GM12864 (cell line): ENCODE measurements around the gene CGREF1.

ENCODE experiments used
- DNase-seq: peaks from one replicate; pipeline ENCODE4 v3.0.0-alpha.2; 2011; ENCODE audit warnings: low read depth
- H3K4me3 ChIP-seq: 2 replicates; pipeline ENCODE4 v1.5.1; 2011; ENCODE audit warnings: mild to moderate bottlenecking, low read depth, low read length, control low read depth
- TF ChIP-seq, protein P1 (sequence below): IDR thresholded peaks from 2 replicates; pipeline ENCODE4 v1.5.1; 2011; ENCODE audit warnings: low read depth, mild to moderate bottlenecking, moderate library complexity, low read length, control low read depth, inconsistent platforms; ENCODE audit errors: missing control alignments

The CGREF1 gene

GRCh38 chr2:27136751-27137150 is 17.8 kb upstream of the CGREF1 start:
- TF ChIP-seq, protein P1, sequence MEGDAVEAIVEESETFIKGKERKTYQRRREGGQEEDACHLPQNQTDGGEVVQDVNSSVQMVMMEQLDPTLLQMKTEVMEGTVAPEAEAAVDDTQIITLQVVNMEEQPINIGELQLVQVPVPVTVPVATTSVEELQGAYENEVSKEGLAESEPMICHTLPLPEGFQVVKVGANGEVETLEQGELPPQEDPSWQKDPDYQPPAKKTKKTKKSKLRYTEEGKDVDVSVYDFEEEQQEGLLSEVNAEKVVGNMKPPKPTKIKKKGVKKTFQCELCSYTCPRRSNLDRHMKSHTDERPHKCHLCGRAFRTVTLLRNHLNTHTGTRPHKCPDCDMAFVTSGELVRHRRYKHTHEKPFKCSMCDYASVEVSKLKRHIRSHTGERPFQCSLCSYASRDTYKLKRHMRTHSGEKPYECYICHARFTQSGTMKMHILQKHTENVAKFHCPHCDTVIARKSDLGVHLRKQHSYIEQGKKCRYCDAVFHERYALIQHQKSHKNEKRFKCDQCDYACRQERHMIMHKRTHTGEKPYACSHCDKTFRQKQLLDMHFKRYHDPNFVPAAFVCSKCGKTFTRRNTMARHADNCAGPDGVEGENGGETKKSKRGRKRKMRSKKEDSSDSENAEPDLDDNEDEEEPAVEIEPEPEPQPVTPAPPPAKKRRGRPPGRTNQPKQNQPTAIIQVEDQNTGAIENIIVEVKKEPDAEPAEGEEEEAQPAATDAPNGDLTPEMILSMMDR: no peak
- DNase-seq: no peak
- no peak overlapping the region for H3K4me3 ChIP-seq

GRCh38 chr2:27135478-27135955 is 16.6 kb upstream of the CGREF1 start:
- no peak overlapping the region for H3K4me3 ChIP-seq
- TF ChIP-seq, protein P1: no peak
- no peak for DNase-seq

GRCh38 chr2:27134781-27135477 is 16.0 kb upstream of the CGREF1 start:
- DNase-seq: no peak
- peak overlapping the region; percentile 83 for H3K4me3 ChIP-seq
- TF ChIP-seq, protein P1: no peak

GRCh38 chr2:27133905-27134780 is 15.2 kb upstream of the CGREF1 start, which contains the start of gene PREB:
PREB (minus strand) TSS chr2:27134636; CDS start chr2:27134421, 215 bp downstream.
- TF ChIP-seq, protein P1: peak; percentile 63
- peak within 1 kb of the TSS; percentile 83 for H3K4me3 ChIP-seq
- peak; percentile 78 for DNase-seq

DNA sequence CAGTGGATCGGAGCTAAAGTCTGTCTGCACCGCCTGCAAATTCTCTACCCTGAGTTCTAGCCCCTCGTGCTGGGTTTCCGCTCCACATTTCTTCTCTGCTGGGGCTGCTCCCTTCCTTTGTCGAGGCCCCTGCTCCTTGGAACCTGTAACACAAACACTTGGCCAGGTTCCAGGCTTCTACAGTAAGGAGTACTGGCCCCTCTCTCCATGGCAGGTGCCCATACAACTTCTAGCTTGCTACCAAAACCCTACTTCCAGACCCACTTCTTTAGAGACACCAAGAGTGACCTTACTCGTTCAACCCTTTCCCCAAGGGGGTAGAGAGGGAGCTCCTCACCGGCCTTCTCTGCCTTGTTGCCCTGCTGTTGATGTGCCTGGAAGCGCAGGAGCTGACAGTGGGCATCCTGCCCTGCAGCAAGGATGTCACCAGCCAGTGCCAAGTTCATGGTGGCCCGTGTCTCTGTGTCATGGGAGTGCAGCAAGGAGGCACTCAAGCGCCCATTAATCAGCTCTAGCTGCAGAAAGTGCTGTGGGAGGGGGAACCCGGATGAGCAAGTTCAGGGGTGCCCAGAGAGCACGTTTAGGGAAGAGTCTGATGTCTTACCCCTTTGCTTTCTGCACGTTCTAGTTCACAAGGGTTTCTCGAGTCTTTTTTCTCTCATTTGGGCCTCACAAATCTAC is 14.4 kb upstream of the CGREF1 start:
- TF ChIP-seq, protein P1: no peak
- DNase-seq: no peak
- H3K4me3 ChIP-seq: peak overlapping the region; percentile 83

GRCh38 chr2:27131429-27131828 is 12.5 kb upstream of the CGREF1 start:
- TF ChIP-seq, protein P1: no peak
- DNase-seq: no peak
- no peak overlapping the region for H3K4me3 ChIP-seq
